NCI-H2107 (cell line): Measurements from ENCODE around the gene CDH12.
"Not testable (repeated sequence)": the region's sequence is repeated elsewhere in the genome, so short reads cannot be mapped to it uniquely, and the experiment has no call there.

ENCODE experiments used
- DNase-seq: peaks from one replicate; lab custom pipeline; 2025; lab: John Stamatoyannopoulos, UW

The CDH12 gene

GRCh38 chr5:22151801-22152200 lies 701.3 kb downstream of the CDH12 start:
- not testable (repeated sequence) for DNase-seq

DNA sequence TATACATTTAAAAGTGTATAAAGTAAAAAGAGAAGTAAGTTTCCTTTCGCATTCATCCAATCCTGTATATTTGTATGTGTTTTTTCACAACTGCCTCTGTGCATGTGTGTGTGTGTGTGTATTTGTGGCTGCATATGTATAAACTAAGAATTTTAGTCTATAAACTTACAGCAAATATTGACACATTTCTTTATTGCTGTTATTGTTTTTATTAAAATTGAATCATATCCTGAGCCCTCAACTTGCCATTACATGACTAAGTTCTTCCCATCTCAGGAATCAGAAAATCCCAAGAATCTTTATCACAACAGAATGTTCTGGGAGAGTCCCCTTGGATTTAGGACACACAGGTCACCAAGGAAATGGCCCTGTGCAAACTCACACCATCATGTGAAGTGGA lies 712.7 kb downstream of the CDH12 start:
- DNase-seq: not testable (repeated sequence)

DNA sequence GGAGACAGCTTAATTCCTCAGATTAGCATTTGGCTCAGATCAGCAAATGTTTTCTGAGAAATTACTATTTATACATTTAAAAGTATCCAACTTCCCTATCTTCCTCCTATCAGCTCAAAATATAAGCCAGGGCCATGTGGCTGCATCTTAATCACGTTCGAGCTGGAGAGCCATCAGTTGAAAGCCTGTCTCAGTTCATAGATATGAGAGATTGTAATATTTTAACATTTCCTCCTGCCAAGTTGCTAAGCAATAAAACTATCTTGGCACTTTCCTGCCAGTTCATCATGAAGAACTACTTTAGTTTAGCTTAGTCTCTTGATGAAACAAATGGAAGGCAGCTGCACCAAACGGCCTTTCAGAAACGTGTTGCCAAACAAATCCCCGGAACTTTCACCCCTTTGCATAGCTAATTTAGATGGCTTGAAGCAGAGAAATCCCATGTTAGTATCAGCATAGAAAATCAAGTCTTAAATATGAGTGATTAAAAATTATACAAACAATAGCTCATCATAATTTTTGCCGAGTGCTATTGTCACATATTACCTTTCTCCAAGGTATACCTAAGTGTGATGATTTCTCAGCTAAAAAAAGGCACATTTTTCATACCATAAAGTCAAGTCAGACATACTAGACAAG lies 713.4 kb downstream of the CDH12 start:
- not testable (repeated sequence) for DNase-seq

DNA sequence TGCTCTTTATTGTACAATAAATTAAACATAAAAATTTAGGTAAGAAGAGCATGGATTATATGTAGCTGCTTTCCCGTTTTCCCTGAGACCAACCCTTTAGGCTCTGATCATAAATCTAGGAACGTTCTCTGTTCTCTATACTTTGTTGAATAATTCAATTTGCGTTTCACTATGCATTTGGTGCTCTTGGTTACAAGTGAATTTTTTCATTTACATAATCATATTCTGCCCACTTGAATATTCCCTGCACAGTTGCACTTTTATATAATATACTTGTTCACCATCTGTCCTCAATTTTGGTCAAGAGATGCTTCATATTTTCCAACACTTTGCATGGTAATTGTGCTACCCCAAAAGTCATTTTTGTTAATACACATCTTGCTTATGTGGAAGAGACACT lies 741.8 kb downstream of the CDH12 start:
- DNase-seq: no peak

DNA sequence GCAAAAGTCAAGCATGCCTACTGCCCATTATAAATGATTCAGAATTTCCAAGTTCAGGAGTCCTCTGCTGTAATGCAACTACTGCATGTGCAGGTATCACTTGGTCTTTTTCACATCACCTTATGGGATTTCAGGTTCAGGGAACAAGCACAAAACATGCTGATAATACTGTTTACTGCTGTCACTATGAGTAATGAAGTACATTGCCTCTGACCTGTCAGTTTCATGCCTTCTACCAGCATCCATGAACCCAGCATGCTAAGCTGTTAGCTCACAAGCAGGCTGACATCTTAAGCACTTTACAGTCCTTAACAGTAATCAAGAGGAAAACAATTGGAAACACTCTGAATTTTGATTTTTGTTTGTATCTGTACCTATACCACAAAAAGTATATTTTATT lies 743.8 kb downstream of the CDH12 start:
- DNase-seq: no peak

DNA sequence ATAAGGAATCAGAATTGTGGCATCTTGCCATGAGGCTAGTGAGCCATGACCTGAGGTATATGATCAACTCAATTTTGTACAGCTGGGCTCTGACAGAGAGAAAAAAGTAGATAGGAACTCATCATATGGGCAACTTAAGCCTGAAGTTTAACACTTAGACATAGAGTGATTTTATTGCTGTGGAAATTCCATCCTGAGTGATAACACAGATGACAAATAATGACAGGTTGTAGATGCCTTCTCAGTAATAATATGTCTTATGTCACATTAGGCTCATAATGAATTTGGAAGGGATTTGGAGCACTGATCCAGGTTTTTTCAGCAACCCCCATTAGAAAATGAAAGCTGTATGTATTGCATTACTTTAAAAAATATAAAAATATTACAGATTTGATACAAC lies 744.6 kb downstream of the CDH12 start:
- DNase-seq: no peak

GRCh38 chr5:22102823-22103359 lies 750.3 kb downstream of the CDH12 start:
- DNase-seq: no peak

- no peak for DNase-seq
These were observed 764.6 kb downstream of the CDH12 start for GRCh38 chr5:22088517-22088916.

- DNase-seq: no peak
These were observed 773.6 kb downstream of the CDH12 start for GRCh38 chr5:22079566-22079965.

- DNase-seq: no peak
These were observed 774.1 kb downstream of the CDH12 start for GRCh38 chr5:22079002-22079401.

- DNase-seq: no peak
These were observed 776.6 kb downstream of the CDH12 start for GRCh38 chr5:22076586-22076985.

DNA sequence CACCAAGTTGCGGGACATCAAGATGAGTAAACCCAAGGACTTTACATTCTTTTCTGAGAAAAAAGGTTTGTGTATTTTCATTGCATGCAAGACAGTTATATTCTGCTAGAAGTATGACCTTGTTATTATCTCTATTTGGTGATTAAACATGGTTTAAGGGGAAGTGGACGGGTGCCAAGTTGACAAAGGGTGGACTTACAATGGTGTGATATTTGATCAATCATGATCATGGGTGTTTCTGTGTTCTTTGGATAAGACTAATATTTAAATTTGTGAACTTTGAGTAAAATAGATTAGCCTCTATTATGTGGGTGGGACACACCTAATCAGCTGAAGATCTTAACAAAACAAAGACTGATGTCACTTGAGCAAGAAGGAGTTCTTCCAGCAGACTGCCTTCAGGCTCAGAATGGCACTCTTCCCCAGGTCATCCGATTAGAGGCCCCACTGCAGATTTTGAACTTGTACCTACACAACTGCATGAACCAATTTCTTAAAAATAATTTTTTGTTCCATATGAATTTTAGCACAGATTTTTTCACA lies 782.9 kb downstream of the CDH12 start:
- no peak for DNase-seq

- no peak for DNase-seq
These were observed 789.4 kb downstream of the CDH12 start for GRCh38 chr5:22063717-22064116.

- DNase-seq: no peak
These were observed 794.5 kb downstream of the CDH12 start for GRCh38 chr5:22058620-22059019.

- no peak for DNase-seq
These were observed 796.1 kb downstream of the CDH12 start for GRCh38 chr5:22057012-22057411.

DNA sequence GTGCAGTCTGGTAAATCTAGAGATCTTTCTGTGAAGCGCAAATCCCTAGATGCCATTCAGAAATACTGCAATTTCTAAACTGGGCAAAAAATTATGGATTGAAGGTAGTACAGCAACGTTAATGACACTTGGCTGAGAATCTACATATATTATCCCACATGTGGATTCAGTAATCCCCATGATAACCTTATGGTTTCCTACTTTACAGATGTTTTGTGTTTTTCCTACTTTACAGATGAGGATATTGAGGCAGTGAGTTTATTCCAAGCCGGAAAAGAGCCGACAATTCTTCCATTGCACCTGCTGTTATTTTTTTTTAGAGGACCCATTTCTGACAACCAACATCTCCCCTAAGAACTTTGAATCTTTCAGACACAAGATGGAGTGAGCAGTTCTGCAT lies 796.5 kb downstream of the CDH12 start:
- DNase-seq: no peak

- DNase-seq: no peak
These were observed 799.9 kb downstream of the CDH12 start for GRCh38 chr5:22053195-22053594.

GRCh38 chr5:22051881-22052280 lies 801.3 kb downstream of the CDH12 start:
- no peak for DNase-seq

DNA sequence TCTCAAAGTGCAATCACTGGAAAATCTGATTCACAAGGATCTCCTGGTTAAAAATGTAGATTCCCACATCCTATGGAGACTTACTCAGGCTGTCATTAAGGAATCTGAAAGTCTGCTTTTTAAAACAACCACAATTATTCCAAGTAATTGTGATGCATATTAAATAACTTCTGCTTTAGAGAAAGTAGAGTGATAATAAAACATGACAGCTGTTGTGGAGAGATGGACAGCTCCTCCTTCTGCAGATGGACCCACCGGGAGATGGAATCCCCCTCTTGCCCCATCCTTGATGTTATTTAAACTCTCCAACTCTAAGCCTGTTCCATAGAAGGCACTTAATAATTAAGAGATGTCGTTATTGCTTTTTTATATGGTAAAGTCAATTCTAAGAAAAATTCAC lies 802.2 kb downstream of the CDH12 start:
- no peak for DNase-seq

GRCh38 chr5:22044229-22044628 lies 808.9 kb downstream of the CDH12 start:
- no peak for DNase-seq

- DNase-seq: no peak
These were observed 817.1 kb downstream of the CDH12 start for GRCh38 chr5:22036061-22036460.

GRCh38 chr5:22033066-22033465 lies 820.1 kb downstream of the CDH12 start:
- DNase-seq: no peak

DNA sequence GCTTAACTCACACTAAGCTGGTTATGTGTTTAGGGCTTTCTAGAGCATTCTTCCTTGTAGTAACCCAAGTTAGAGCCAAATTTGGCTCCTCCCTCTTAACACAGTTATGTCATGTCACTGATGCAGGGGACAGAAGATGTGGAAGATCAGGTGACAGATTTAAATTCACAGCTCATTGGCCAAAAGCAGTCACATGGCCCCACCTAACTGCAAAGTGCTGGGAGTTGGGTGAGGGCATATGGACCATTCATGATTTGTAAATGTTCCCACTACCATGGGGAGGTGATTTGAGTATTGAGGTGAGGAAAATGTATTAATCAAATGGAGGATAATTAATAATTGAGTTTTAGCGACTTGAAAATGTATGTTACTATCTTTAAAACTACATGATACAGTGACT lies 829.4 kb downstream of the CDH12 start:
- DNase-seq: no peak

DNA sequence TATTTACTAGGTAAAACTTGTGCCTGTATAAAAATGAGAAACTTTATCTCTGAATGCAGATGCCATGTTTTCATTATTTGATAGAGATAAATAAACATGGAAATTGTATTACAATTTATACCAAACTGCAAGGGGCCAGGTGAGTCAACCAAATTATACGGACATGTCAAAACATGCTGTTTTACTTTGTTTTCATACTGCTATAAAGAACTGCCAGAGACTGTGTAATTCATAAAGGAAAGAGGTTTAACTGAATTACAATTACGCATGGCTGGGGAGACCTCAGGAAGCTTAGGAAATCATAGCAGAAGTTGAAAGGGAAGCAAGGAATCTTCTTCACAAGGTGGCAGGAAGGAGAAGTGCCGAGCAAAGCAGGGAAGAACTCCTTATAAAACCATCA lies 840.3 kb downstream of the CDH12 start:
- not testable (repeated sequence) for DNase-seq
